ENCODE data around the gene ASB13. TPM values are rescaled to one million over a fixed set of nuclear protein-coding genes. Genes with fewer than 3 reads are reported as not detected.
A peak's percentile ranks its signal among the peaks of the same experiment; 100 is the strongest.

The ASB13 gene
- total and polyA plus RNA-seq, 2 of the 13 experiments (the other 11 are each of a cell fraction or from before 2014, with no cell fraction given), result 9.3 to 15.4 TPM

- TF ChIP-seq USF2 (IDR thresholded peaks at IDR 0.05; ENCODE audit: low read depth, low read length), result no peak
- TF ChIP-seq USF2 (CRISPR knock-in tag; IDR thresholded peaks at IDR 0.05; ENCODE audit: borderline replicate concordance), result no peak
- TF ChIP-seq ZNF777 (CRISPR knock-in tag; IDR thresholded peaks at IDR 0.05), result no peak
- TF ChIP-seq HOMEZ (CRISPR knock-in tag; IDR thresholded peaks at IDR 0.05; ENCODE audit: low read depth), result peak; percentile 44; the same call in 1 of the 2 replicates
- no peak for TF ChIP-seq SP140L (CRISPR knock-in tag; IDR thresholded peaks at IDR 0.05; ENCODE audit: borderline replicate concordance)
- TF ChIP-seq BATF2 (CRISPR knock-in tag; IDR thresholded peaks at IDR 0.05), result no peak
- TF ChIP-seq GATAD2A (CRISPR knock-in tag; IDR thresholded peaks at IDR 0.05), result peak; percentile 90
- no peak for TF ChIP-seq HNRNPLL (IDR thresholded peaks at IDR 0.05; ENCODE audit: low read depth, low read length, poor library complexity, severe bottlenecking)
- no peak for TF ChIP-seq TRIM24 (CRISPR knock-in tag; IDR thresholded peaks at IDR 0.05)
- TF ChIP-seq ZSCAN25 (CRISPR knock-in tag; IDR thresholded peaks at IDR 0.05), result peak; percentile 46
- peak; percentile 34; the same call in 1 of the 2 replicates for TF ChIP-seq HNF1A (IDR thresholded peaks at IDR 0.05; ENCODE audit: low read depth)
- TF ChIP-seq HNF1A (CRISPR knock-in tag; IDR thresholded peaks at IDR 0.05; ENCODE audit: borderline replicate concordance), result no peak
- peak; percentile 87 for TF ChIP-seq MNT (IDR thresholded peaks at IDR 0.05)
- peak; percentile 48; the same call in 1 of the 2 replicates for TF ChIP-seq KDM2A (CRISPR knock-in tag; IDR thresholded peaks at IDR 0.05; ENCODE audit: borderline replicate concordance, low read depth)
- no peak for TF ChIP-seq HOXA9 (CRISPR knock-in tag; IDR thresholded peaks at IDR 0.05; ENCODE audit: borderline replicate concordance)
- no peak for TF ChIP-seq ARNT2 (CRISPR knock-in tag; IDR thresholded peaks at IDR 0.05; ENCODE audit: low read depth)
- TF ChIP-seq ZNF576 (CRISPR knock-in tag; IDR thresholded peaks at IDR 0.05), result 0 out of 2 replicates have a peak, but pooled peaks have one; percentile 31
Observed at GRCh38 chr10:5659702-5660528, 6.5 kb downstream of the ASB13 start (continued).
